ENCODE data around the gene RNU1-1. TPM values are rescaled to one million over a fixed set of nuclear protein-coding genes. Genes with fewer than 3 reads are reported as not detected.

RNU1-1 gene
- total and polyA plus RNA-seq, 10 of the 15 experiments (the other 5 are each of a cell fraction or from before 2014, with no cell fraction given) = under 0.01 to 20,946 (median 4.7) TPM; not detected in 2

- TF ChIP-seq REST (IDR thresholded peaks at IDR 0.05; ENCODE audit: low read depth, low read length) = no peak
- no peak for TF ChIP-seq LARP7 (IDR thresholded peaks at IDR 0.05)
- TF ChIP-seq SUPT20H (IDR thresholded peaks at IDR 0.05; ENCODE audit: borderline replicate concordance, control insufficient read depth, low read depth, low read length) = no peak
- TF ChIP-seq MTA3 (IDR thresholded peaks at IDR 0.05; ENCODE audit: borderline replicate concordance, low read length) = no peak
- TF ChIP-seq ZSCAN29 (IDR thresholded peaks at IDR 0.05) = no peak
- TF ChIP-seq TAF1 (IDR thresholded peaks at IDR 0.05; ENCODE audit: borderline replicate concordance, low read depth, low read length) = no peak
These were observed 49.0 kb downstream of the RNU1-1 start (continued) for GRCh38 chr1:16464917-16465625.

Small RNA genes within 50 kb of the gene (small RNA-seq; reads per million reads assigned to genes)
- 0.12 reads per million for gene RNU1-1
- gene RNU1-6P = not detected

Other genes with a start within 250 kb of the RNU1-1 start
- gene FBXO42, start 161.8 kb downstream of the RNU1-1 start, total RNA-seq (2014; rRNA removed) = 11.6 and 13.2 TPM in 2 replicates
- 9.9 and 10.5 TPM in 2 replicates for gene FBXO42, start 161.8 kb downstream of the RNU1-1 start, total RNA-seq (2014; rRNA removed; fragmentation: Illumina TruSeq; extraction: Trizol)
- gene FBXO42, start 161.8 kb downstream of the RNU1-1 start, total RNA-seq (2021) = 13.2 and 15.5 TPM in 2 replicates
- gene FBXO42, start 161.8 kb downstream of the RNU1-1 start, polyA plus RNA-seq (2011; rRNA removed) = 16.1 and 23.8 TPM in 2 replicates
- gene FBXO42, start 161.8 kb downstream of the RNU1-1 start, polyA plus RNA-seq (2014; fragmentation: Illumina TruSeq; extraction: Trizol) = 10.2 and 15.0 TPM in 2 replicates
- gene FBXO42, start 161.8 kb downstream of the RNU1-1 start, polyA plus RNA-seq (2014; fragmentation: Nextera tagmentation; extraction: Ambion mirVana) = 1 to 10 TPM; 6.1 to 6.2 TPM
- gene FBXO42, start 161.8 kb downstream of the RNU1-1 start, polyA plus RNA-seq (2014; rRNA removed) = 16.8 and 17.0 TPM in 2 replicates
- gene FBXO42, start 161.8 kb downstream of the RNU1-1 start, polyA plus RNA-seq (2016; fragmentation: Nextera tagmentation; extraction: Ambion mirVana) = 10 to 100 TPM; 16.8 to 19.0 TPM
- 110 and 114 TPM in 2 replicates for gene SZRD1, start 147.0 kb downstream of the RNU1-1 start, total RNA-seq (2014; rRNA removed)
- gene SZRD1, start 147.0 kb downstream of the RNU1-1 start, total RNA-seq (2014; rRNA removed; fragmentation: Illumina TruSeq; extraction: Trizol) = 95.7 and 99.0 TPM in 2 replicates
- gene SZRD1, start 147.0 kb downstream of the RNU1-1 start, total RNA-seq (2021) = 207 and 213 TPM in 2 replicates
- 93.8 and 132 TPM in 2 replicates for gene SZRD1, start 147.0 kb downstream of the RNU1-1 start, polyA plus RNA-seq (2011; rRNA removed)
- 77.8 and 158 TPM in 2 replicates for gene SZRD1, start 147.0 kb downstream of the RNU1-1 start, polyA plus RNA-seq (2014; fragmentation: Illumina TruSeq; extraction: Trizol)
- 10 to 100 TPM in 1 of 2 experiments, 1 to 10 TPM in 1; 5.6 to 14.7 TPM for gene SZRD1, start 147.0 kb downstream of the RNU1-1 start, polyA plus RNA-seq (2014; fragmentation: Nextera tagmentation; extraction: Ambion mirVana)
- gene SZRD1, start 147.0 kb downstream of the RNU1-1 start, polyA plus RNA-seq (2014; rRNA removed) = 157 and 182 TPM in 2 replicates
- gene SZRD1, start 147.0 kb downstream of the RNU1-1 start, polyA plus RNA-seq (2016; fragmentation: Nextera tagmentation; extraction: Ambion mirVana) = 100 to 1,000 TPM; 106 to 113 TPM
- 0.28 and 0.33 TPM in 2 replicates for gene SPATA21, start 76.9 kb downstream of the RNU1-1 start, total RNA-seq (2014; rRNA removed)
- not detected in 2 replicates for gene SPATA21, start 76.9 kb downstream of the RNU1-1 start, total RNA-seq (2014; rRNA removed; fragmentation: Illumina TruSeq; extraction: Trizol)
- gene SPATA21, start 76.9 kb downstream of the RNU1-1 start, total RNA-seq (2021) = 0.05 TPM in 2 replicates
- gene SPATA21, start 76.9 kb downstream of the RNU1-1 start, polyA plus RNA-seq (2011; rRNA removed) = 0.14 and 0.57 TPM in 2 replicates
- 0.09 and 0.33 TPM in 2 replicates for gene SPATA21, start 76.9 kb downstream of the RNU1-1 start, polyA plus RNA-seq (2014; fragmentation: Illumina TruSeq; extraction: Trizol)
- 1 to 10 TPM in 1 of 2 experiments, under 1 TPM in 1; 0.24 to 1.1 TPM for gene SPATA21, start 76.9 kb downstream of the RNU1-1 start, polyA plus RNA-seq (2014; fragmentation: Nextera tagmentation; extraction: Ambion mirVana)
- 0.03 and 0.09 TPM in 2 replicates for gene SPATA21, start 76.9 kb downstream of the RNU1-1 start, polyA plus RNA-seq (2014; rRNA removed)
- gene SPATA21, start 76.9 kb downstream of the RNU1-1 start, polyA plus RNA-seq (2016; fragmentation: Nextera tagmentation; extraction: Ambion mirVana) = under 1 TPM; 0.19 to 0.60 TPM
- gene NECAP2, start 73.6 kb downstream of the RNU1-1 start, total RNA-seq (2014; rRNA removed) = 76.6 and 76.9 TPM in 2 replicates
- 53.1 and 56.2 TPM in 2 replicates for gene NECAP2, start 73.6 kb downstream of the RNU1-1 start, total RNA-seq (2014; rRNA removed; fragmentation: Illumina TruSeq; extraction: Trizol)
- gene NECAP2, start 73.6 kb downstream of the RNU1-1 start, total RNA-seq (2021) = 51.3 and 55.4 TPM in 2 replicates
- 78.9 and 98.0 TPM in 2 replicates for gene NECAP2, start 73.6 kb downstream of the RNU1-1 start, polyA plus RNA-seq (2011; rRNA removed)
- gene NECAP2, start 73.6 kb downstream of the RNU1-1 start, polyA plus RNA-seq (2014; fragmentation: Illumina TruSeq; extraction: Trizol) = 52.1 and 54.9 TPM in 2 replicates
- gene NECAP2, start 73.6 kb downstream of the RNU1-1 start, polyA plus RNA-seq (2014; fragmentation: Nextera tagmentation; extraction: Ambion mirVana) = 10 to 100 TPM; 16.3 to 21.1 TPM
- 62.7 and 69.3 TPM in 2 replicates for gene NECAP2, start 73.6 kb downstream of the RNU1-1 start, polyA plus RNA-seq (2014; rRNA removed)
- 10 to 100 TPM; 58.7 to 59.2 TPM for gene NECAP2, start 73.6 kb downstream of the RNU1-1 start, polyA plus RNA-seq (2016; fragmentation: Nextera tagmentation; extraction: Ambion mirVana)
- 0.22 and 0.45 TPM in 2 replicates for gene NBPF1, start 99.3 kb upstream of the RNU1-1 start, total RNA-seq (2014; rRNA removed)
- gene NBPF1, start 99.3 kb upstream of the RNU1-1 start, total RNA-seq (2014; rRNA removed; fragmentation: Illumina TruSeq; extraction: Trizol) = 0.36 and 0.60 TPM in 2 replicates
- gene NBPF1, start 99.3 kb upstream of the RNU1-1 start, total RNA-seq (2021) = 1.2 and 1.4 TPM in 2 replicates
- gene NBPF1, start 99.3 kb upstream of the RNU1-1 start, polyA plus RNA-seq (2011; rRNA removed) = 3.2 and 3.4 TPM in 2 replicates
- 1.1 and 1.6 TPM in 2 replicates for gene NBPF1, start 99.3 kb upstream of the RNU1-1 start, polyA plus RNA-seq (2014; fragmentation: Illumina TruSeq; extraction: Trizol)
- gene NBPF1, start 99.3 kb upstream of the RNU1-1 start, polyA plus RNA-seq (2014; fragmentation: Nextera tagmentation; extraction: Ambion mirVana) = under 1 TPM; 0.20 to 0.34 TPM
- 0.74 and 1.3 TPM in 2 replicates for gene NBPF1, start 99.3 kb upstream of the RNU1-1 start, polyA plus RNA-seq (2014; rRNA removed)
- under 1 TPM; 0.70 to 0.73 TPM for gene NBPF1, start 99.3 kb upstream of the RNU1-1 start, polyA plus RNA-seq (2016; fragmentation: Nextera tagmentation; extraction: Ambion mirVana)
- under 0.01 TPM in 2 replicates for gene RNU1-3, start 152.7 kb upstream of the RNU1-1 start, total RNA-seq (2014; rRNA removed)
- 20,946 and 25,634 TPM in 2 replicates for gene RNU1-3, start 152.7 kb upstream of the RNU1-1 start, total RNA-seq (2014; rRNA removed; fragmentation: Illumina TruSeq; extraction: Trizol)
- gene RNU1-3, start 152.7 kb upstream of the RNU1-1 start, total RNA-seq (2021) = 2,403 and 2,678 TPM in 2 replicates
- gene RNU1-3, start 152.7 kb upstream of the RNU1-1 start, polyA plus RNA-seq (2011; rRNA removed) = 82.4 and 113 TPM in 2 replicates
- not detected in 2 replicates for gene RNU1-3, start 152.7 kb upstream of the RNU1-1 start, polyA plus RNA-seq (2014; fragmentation: Illumina TruSeq; extraction: Trizol)
- gene RNU1-3, start 152.7 kb upstream of the RNU1-1 start, polyA plus RNA-seq (2014; fragmentation: Nextera tagmentation; extraction: Ambion mirVana) = 1 to 10 TPM; 4.5 to 4.9 TPM
- gene RNU1-3, start 152.7 kb upstream of the RNU1-1 start, polyA plus RNA-seq (2014; rRNA removed) = not detected in 2 replicates
- gene RNU1-3, start 152.7 kb upstream of the RNU1-1 start, polyA plus RNA-seq (2016; fragmentation: Nextera tagmentation; extraction: Ambion mirVana) = 1 to 10 TPM; 2.6 to 3.6 TPM
- under 0.01 TPM in 2 replicates for gene RNU1-4, start 226.2 kb upstream of the RNU1-1 start, total RNA-seq (2014; rRNA removed)
- gene RNU1-4, start 226.2 kb upstream of the RNU1-1 start, total RNA-seq (2014; rRNA removed; fragmentation: Illumina TruSeq; extraction: Trizol) = 20,946 and 25,634 TPM in 2 replicates
- gene RNU1-4, start 226.2 kb upstream of the RNU1-1 start, total RNA-seq (2021) = 2,403 and 2,678 TPM in 2 replicates
- gene RNU1-4, start 226.2 kb upstream of the RNU1-1 start, polyA plus RNA-seq (2011; rRNA removed) = 82.4 and 113 TPM in 2 replicates
- not detected in 2 replicates for gene RNU1-4, start 226.2 kb upstream of the RNU1-1 start, polyA plus RNA-seq (2014; fragmentation: Illumina TruSeq; extraction: Trizol)
- 1 to 10 TPM; 4.5 to 4.9 TPM for gene RNU1-4, start 226.2 kb upstream of the RNU1-1 start, polyA plus RNA-seq (2014; fragmentation: Nextera tagmentation; extraction: Ambion mirVana)
- not detected in 2 replicates for gene RNU1-4, start 226.2 kb upstream of the RNU1-1 start, polyA plus RNA-seq (2014; rRNA removed)
- gene RNU1-4, start 226.2 kb upstream of the RNU1-1 start, polyA plus RNA-seq (2016; fragmentation: Nextera tagmentation; extraction: Ambion mirVana) = 1 to 10 TPM; 2.6 to 3.6 TPM

Data from GM12878 (cell line).